Choroid plexus epithelial cell (primary cell): ENCODE results near the gene CASP7.

Experiments used
- DNase-seq: peaks from one replicate; pipeline ENCODE4 v3.0.0-alpha.2; 2010; ENCODE audit warnings: low read depth
- H3K4me3 ChIP-seq: 2 replicates; pipeline ENCODE4 v1.5.1; 2011; ENCODE audit warnings: low read depth, mild to moderate bottlenecking, control low read depth, low read length, moderate library complexity
- CTCF ChIP-seq: conservative IDR thresholded peaks from 2 replicates; pipeline ENCODE4 v1.5.1; 2011; ENCODE audit warnings: low read depth, mild to moderate bottlenecking, control low read depth, inconsistent platforms, low read length, moderate library complexity

CASP7 gene

GRCh38 chr10:113665806-113666354 lies 13.8 kb upstream of the CASP7 start:
- no peak for TF ChIP-seq CTCF
- DNase-seq: peak; percentile 92
- H3K4me3 ChIP-seq: no peak overlapping the region

GRCh38 chr10:113666682-113667252 lies 12.9 kb upstream of the CASP7 start:
- no peak overlapping the region for H3K4me3 ChIP-seq
- peak; percentile 47 for DNase-seq
- no peak for TF ChIP-seq CTCF

GRCh38 chr10:113680190-113681111 lies 739 bp downstream of the CASP7 start:
- TF ChIP-seq CTCF: no peak

GRCh38 chr10:113681533-113682470 lies 2.1 kb downstream of the CASP7 start:
- peak; percentile 22 for DNase-seq
- TF ChIP-seq CTCF: no peak
- H3K4me3 ChIP-seq: no peak overlapping the region

More at GRCh38 chr10:113680190-113681111, 739 bp downstream of the CASP7 start:
- peak overlapping the region; percentile 95 for H3K4me3 ChIP-seq
- DNase-seq: peak; percentile 45

GRCh38 chr10:113683300-113683699 lies 3.6 kb downstream of the CASP7 start:
- no peak for DNase-seq
- no peak for TF ChIP-seq CTCF

GRCh38 chr10:113686028-113686427 lies 6.3 kb downstream of the CASP7 start:
- H3K4me3 ChIP-seq: no peak overlapping the region
- no peak for TF ChIP-seq CTCF
- DNase-seq: no peak

More at GRCh38 chr10:113683300-113683699, 3.6 kb downstream of the CASP7 start:
- no peak overlapping the region for H3K4me3 ChIP-seq
